H1 (cell line): ENCODE data around the gene EFR3B. TPM values are rescaled to one million over a fixed set of nuclear protein-coding genes. Genes with fewer than 3 reads are reported as not detected.

Source experiments
- CTCF ChIA-PET: fragments of 300-600 bp; sonication (Branson Sonifier 250); formaldehyde crosslinking; loops from one replicate; lab custom pipeline; 2021; ENCODE audit not compliant: partially characterized antibody; lab: Charles Lee
- POLR2A ChIA-PET: fragments of 300-600 bp; sonication (Branson Sonifier 250); formaldehyde crosslinking; loops from one replicate; lab custom pipeline; 2021; ENCODE audit warnings: inconsistent platforms; ENCODE audit not compliant: partially characterized antibody; lab: Charles Lee
- DNase-seq, 2 experiments: peaks; one replicate each; pipeline versions ENCODE4 v3.0.0 to v3.0.0-alpha.2; 2010 to 2022; ENCODE audit warnings: low spot score in 2 of 2, low read depth in 1 of 2, mixed read lengths in 1 of 2
- FAIRE-seq: peaks from 2 replicates; lab custom pipeline; 2011; peaks lifted over from hg19 to GRCh38; lab: Jason Lieb, UNC
- H2AFZ ChIP-seq: 2 replicates; pipeline ENCODE4 v1.8.1; 2012; ENCODE audit warnings: low read length, inconsistent platforms
- H2AK5ac ChIP-seq: 2 replicates; pipeline ENCODE4 v1.6.1; 2013; ENCODE audit warnings: low read depth, low read length
- H2BK120ac ChIP-seq: replicated peaks from 2 replicates; pipeline ENCODE3; 2013; ENCODE audit warnings: low read depth, low read length, inconsistent platforms
- H2BK12ac ChIP-seq: 2 replicates; pipeline ENCODE4 v1.6.1; 2013; ENCODE audit warnings: low read depth, low read length
- H2BK15ac ChIP-seq: 2 replicates; pipeline ENCODE4 v1.6.1; 2013; ENCODE audit warnings: low read length
- H2BK20ac ChIP-seq: 2 replicates; pipeline ENCODE4 v1.6.1; 2013; ENCODE audit warnings: low read length
- H2BK5ac ChIP-seq: 2 replicates; pipeline ENCODE4 v1.6.1; 2013; ENCODE audit warnings: low read depth, low read length
- H3K14ac ChIP-seq: 2 replicates; pipeline ENCODE4 v1.6.1; 2013; ENCODE audit warnings: inconsistent platforms; ENCODE audit not compliant: insufficient read length
- H3K18ac ChIP-seq: 2 replicates; pipeline ENCODE4 v1.6.1; 2013; ENCODE audit warnings: low read length; ENCODE audit errors: extremely low read depth
- H3K23ac ChIP-seq: 2 replicates; pipeline ENCODE4 v1.6.1; 2013; ENCODE audit warnings: inconsistent platforms; ENCODE audit not compliant: insufficient read length
- H3K23me2 ChIP-seq: 2 replicates; pipeline ENCODE4 v1.6.1; 2013; ENCODE audit warnings: low read depth, low read length
- H3K27ac ChIP-seq: 2 replicates; pipeline ENCODE4 v1.6.1; 2011; ENCODE audit warnings: low read depth, low read length, inconsistent platforms
- H3K27me3 ChIP-seq, 4 experiments: replicated peaks in 1 of 4; 1 replicate in 1 of 4; 2 replicates in 3 of 4; pipeline versions ENCODE4 v1.6.1 to v1.8.1; 2011 to 2013; ENCODE audit warnings: low read length in 3 of 4, mild to moderate bottlenecking in 3 of 4, inconsistent platforms in 2 of 4, mixed read lengths in 2 of 4, moderate library complexity in 1 of 4; ENCODE audit not compliant: control insufficient read depth in 3 of 4, insufficient read depth in 3 of 4; ENCODE audit errors: extremely low read depth in 1 of 4
- H3K36me3 ChIP-seq, 4 experiments: 2 replicates each; pipeline versions ENCODE4 v1.6.1 to v1.8.1; 2011 to 2013; ENCODE audit warnings: mild to moderate bottlenecking in 4 of 4, low read length in 3 of 4, moderate library complexity in 2 of 4, control low read depth in 1 of 4, inconsistent platforms in 1 of 4; ENCODE audit not compliant: insufficient read depth in 4 of 4, control insufficient read depth in 2 of 4
- H3K4ac ChIP-seq: replicated peaks from 2 replicates; pipeline ENCODE3; 2013; ENCODE audit warnings: low read length, low read depth, mixed read lengths, inconsistent platforms; ENCODE audit not compliant: insufficient read length
- H3K4me1 ChIP-seq, 4 experiments: replicated peaks in 1 of 4; 1 replicate in 1 of 4; 2 replicates in 3 of 4; pipeline versions ENCODE4 v1.6.1 to v1.8.1; 2011 to 2013; ENCODE audit warnings: low read length in 3 of 4, inconsistent platforms in 2 of 4, mixed read lengths in 1 of 4; ENCODE audit not compliant: insufficient read depth in 4 of 4, control insufficient read depth in 3 of 4
- H3K4me2 ChIP-seq, 2 experiments: 2 replicates each; pipeline versions ENCODE4 v1.6.1 to v1.8.1; 2011 to 2013; ENCODE audit warnings: low read depth in 2 of 2, low read length in 2 of 2, control low read depth in 1 of 2, inconsistent platforms in 1 of 2, mild to moderate bottlenecking in 1 of 2; ENCODE audit not compliant: insufficient read depth in 1 of 2
- H3K4me3 ChIP-seq, 4 experiments: fragments of 200-600, 300-600 bp in 1 of 4; sonication (generic), shearing (Covaris generic), sonication (Bioruptor Twin) in 1 of 4; 2 replicates each; pipeline versions ENCODE4 v1.5.1 to v1.8.1; 2011 to 2016; ENCODE audit warnings: low read length in 4 of 4, low read depth in 3 of 4, control low read depth in 2 of 4, inconsistent platforms in 2 of 4, mild to moderate bottlenecking in 2 of 4, mixed read lengths in 1 of 4, moderate library complexity in 1 of 4; ENCODE audit not compliant: insufficient read depth in 2 of 4; ENCODE audit errors: extremely low read depth in 1 of 4
- H3K56ac ChIP-seq: replicated peaks from 2 replicates; pipeline ENCODE3; 2013; ENCODE audit warnings: low read depth, mild to moderate bottlenecking, mixed read lengths, low read length, inconsistent platforms; ENCODE audit not compliant: insufficient read length
- H3K79me1 ChIP-seq: 2 replicates; pipeline ENCODE4 v1.6.1; 2013; ENCODE audit warnings: low read depth, low read length, control low read depth
- H3K79me2 ChIP-seq, 2 experiments: 2 replicates each; pipeline versions ENCODE4 v1.6.1 to v1.8.1; 2012 to 2013; ENCODE audit warnings: low read length in 2 of 2, mild to moderate bottlenecking in 2 of 2, inconsistent platforms in 1 of 2; ENCODE audit not compliant: insufficient read depth in 2 of 2, control insufficient read depth in 1 of 2
- H3K9ac ChIP-seq, 4 experiments: replicated peaks in 1 of 4; 1 replicate in 1 of 4; 2 replicates in 3 of 4; pipeline versions ENCODE4 v1.6.1 to v1.8.1; 2011 to 2013; ENCODE audit warnings: low read depth in 3 of 4, low read length in 3 of 4, control low read depth in 2 of 4, mild to moderate bottlenecking in 2 of 4, moderate library complexity in 2 of 4, inconsistent platforms in 1 of 4; ENCODE audit errors: extremely low read depth in 1 of 4
- H3K9me3 ChIP-seq, 2 experiments: 2 replicates each; pipeline versions ENCODE4 v1.6.1 to v1.8.1; 2012 to 2013; ENCODE audit warnings: mild to moderate bottlenecking in 2 of 2, moderate library complexity in 2 of 2, control low read depth in 1 of 2, inconsistent platforms in 1 of 2, low read depth in 1 of 2, low read length in 1 of 2, mixed read lengths in 1 of 2; ENCODE audit not compliant: insufficient read depth in 2 of 2
- H4K20me1 ChIP-seq, 2 experiments: replicated peaks in 1 of 2; 2 replicates each; pipeline versions ENCODE3 to v1.8.1; 2011 to 2013; ENCODE audit warnings: inconsistent platforms in 2 of 2, low read length in 2 of 2, mild to moderate bottlenecking in 1 of 2; ENCODE audit not compliant: insufficient read depth in 2 of 2, control insufficient read depth in 1 of 2
- H4K5ac ChIP-seq: 2 replicates; pipeline ENCODE4 v1.6.1; 2013; ENCODE audit warnings: low read length, low read depth, mixed read lengths, inconsistent platforms; ENCODE audit not compliant: insufficient read length
- H4K8ac ChIP-seq: 2 replicates; pipeline ENCODE4 v1.8.0; 2013; ENCODE audit warnings: mild to moderate bottlenecking, moderate library complexity, low read length, inconsistent platforms; ENCODE audit not compliant: insufficient read depth; ENCODE audit errors: extremely low read depth
- H4K91ac ChIP-seq: replicated peaks from 2 replicates; pipeline ENCODE3; 2013; ENCODE audit warnings: low read length, mixed read lengths, inconsistent platforms; ENCODE audit not compliant: insufficient read length
- JUN ChIP-seq: IDR thresholded peaks from 2 replicates; pipeline ENCODE4 v1.6.1; 2011; ENCODE audit warnings: low read depth, mild to moderate bottlenecking, improper control_type of control experiment, low read length
- JUND ChIP-seq: IDR thresholded peaks from 2 replicates; pipeline ENCODE4 v1.6.1; 2011; ENCODE audit warnings: mild to moderate bottlenecking, improper control_type of control experiment, low read length
- KDM1A ChIP-seq: fragments of 200-600, 300-600 bp; sonication (generic); IDR thresholded peaks from 2 replicates; pipeline ENCODE4 v1.7.1; 2016; ENCODE audit warnings: mild to moderate bottlenecking, low read length, borderline replicate concordance
- POU5F1 ChIP-seq: IDR thresholded peaks from 2 replicates; pipeline ENCODE4 v1.6.1; 2011; ENCODE audit warnings: low read depth, mild to moderate bottlenecking, low read length, moderate library complexity
- RFX5 ChIP-seq: IDR thresholded peaks from 2 replicates; pipeline ENCODE4 v1.6.1; 2011; ENCODE audit warnings: low read depth, low read length, improper control_type of control experiment, borderline replicate concordance
- SAP30 ChIP-seq: fragments of 300-600 bp; sonication (generic); IDR thresholded peaks from 2 replicates; pipeline ENCODE4 v1.7.1; 2012; ENCODE audit warnings: low read length, moderate library complexity, mild to moderate bottlenecking, inconsistent platforms; ENCODE audit not compliant: insufficient read depth, insufficient replicate concordance
- TBP ChIP-seq: IDR thresholded peaks from 2 replicates; pipeline ENCODE4 v1.6.1; 2011; ENCODE audit warnings: low read depth, low read length, improper control_type of control experiment
- WGBS, 2 experiments: shearing (Covaris generic) in 1 of 2; methylation state at CpG; one replicate each; pipeline versions ENCODE4 v1.1.6 to v1.1.7; 2013 to 2015; ENCODE audit warnings: low lambda C conversion rate in 2 of 2, mixed read lengths in 2 of 2, inconsistent platforms in 1 of 2, low coverage in 1 of 2, missing lambda C conversion rate in 1 of 2; ENCODE audit not compliant: insufficient replicate concordance in 2 of 2, insufficient coverage in 1 of 2, insufficient read length in 1 of 2; ENCODE audit errors: extremely low coverage in 1 of 2, missing lambda C conversion rate in 1 of 2; 5-methylcytosine and 5-hydroxymethylcytosine counted together
- polyA plus RNA-seq, 7 experiments: library from polyadenylated mRNA; depleted of rRNA in 3 of 7; stranded (reverse) in 5 of 7; unstranded in 2 of 7; fragments of >200 nt in 5 of 7; fragments of 200-250 nt in 2 of 7; gene quantifications; 1 replicate in 5 of 7; 2 replicates in 1 of 7; 4 replicates in 1 of 7; pipeline versions ENCODE4 v1.2.1 to v1.2.3, GENCODE V29; 2011 to 2013; ENCODE audit warnings: missing spikeins in 2 of 7, mixed read lengths in 2 of 7
- total RNA-seq: library from RNA; stranded (reverse); fragmentation: NEBNext Ultra II Directional; extraction: Animal tissue kit (Norgen Biotek cat#: 25700); gene quantifications from 2 replicates; pipeline ENCODE4 v1.2.1, GENCODE V29; 2021

Gene EFR3B
- total and polyA plus RNA-seq, 2 of the 8 experiments (the other 6 are each of a cell fraction or from before 2014, with no cell fraction given): 3.4 to 9.6 TPM

DNA sequence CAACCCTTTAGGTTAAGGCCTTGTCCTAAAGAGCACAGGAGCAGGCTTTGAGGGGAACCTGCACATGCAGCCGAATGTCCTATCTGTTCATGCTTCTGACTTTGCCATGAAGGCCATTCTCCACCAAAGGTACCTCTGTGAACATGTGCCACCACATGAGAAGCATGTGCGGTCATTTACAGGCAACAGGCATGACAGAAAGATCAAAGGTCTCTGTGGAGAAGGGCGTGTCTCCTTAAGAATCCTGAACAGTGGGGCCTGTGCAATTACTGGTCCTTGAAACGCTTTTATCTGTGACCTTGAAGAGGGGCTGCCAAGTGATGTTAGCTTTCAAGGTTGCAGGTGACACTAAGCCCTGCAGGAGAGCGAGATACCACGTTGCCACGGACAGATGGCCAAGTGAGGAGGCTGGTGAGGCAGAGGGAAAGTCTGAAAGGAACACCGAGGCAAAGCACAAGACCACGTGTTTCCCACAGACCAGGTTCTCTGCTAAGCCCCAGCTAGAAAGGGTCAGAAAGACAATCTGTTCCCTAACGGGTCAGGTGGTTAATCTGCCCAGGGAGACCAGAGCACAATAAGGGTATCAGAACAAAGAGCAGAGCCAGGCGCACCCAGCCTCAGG, 146.0 kb downstream of the EFR3B start:
- H3K4me1 ChIP-seq: no peaks in the 10 kb centered on the region
- no peaks in the 10 kb centered on the region for H3K36me3 ChIP-seq
- no peak overlapping the region for H3K18ac ChIP-seq
- ChIA-PET CTCF (interaction anchor here (0.9 to 2.1 kb wide), 3 partner anchors 9 to 35 kb away, joined by 3 to 8 read pairs (median 6); no protein-coding TSS in a partner anchor), POLR2A (no interaction called here)
- no peak overlapping the region for H2BK120ac ChIP-seq
- FAIRE-seq (no peak), DNase-seq (no peak)
- no peak overlapping the region for H2BK12ac ChIP-seq
- no peak overlapping the region for H3K4me3 ChIP-seq
- H3K4ac ChIP-seq: no peak overlapping the region
- H3K27me3 ChIP-seq: no peaks in the 10 kb centered on the region
- no peak overlapping the region for H4K5ac ChIP-seq
- H3K23ac ChIP-seq: no peak overlapping the region
- H3K9me3 ChIP-seq: no peaks in the 10 kb centered on the region
- no peak overlapping the region for H3K14ac ChIP-seq
- no peak overlapping the region for H2BK5ac ChIP-seq
- no peaks in the 10 kb centered on the region; the same call in 1 of the 2 replicates for H3K23me2 ChIP-seq
- H3K4me2 ChIP-seq: no peak overlapping the region
- H2AK5ac ChIP-seq: no peak overlapping the region
- H4K91ac ChIP-seq: no peak overlapping the region
- H4K20me1 ChIP-seq: no peaks in the 10 kb centered on the region
- H2BK15ac ChIP-seq: no peak overlapping the region
- H2AFZ ChIP-seq: no peak overlapping the region; the same call in 1 of the 2 replicates
- no peak overlapping the region for H4K8ac ChIP-seq
- TF ChIP-seq POU5F1 (no peak), KDM1A (no peak), SAP30 (no peak), RFX5 (no peak), TBP (no peak), JUND (no peak), JUN (no peak)
- H3K9ac ChIP-seq: no peak overlapping the region
- 83% methylated on average over 11 of the region's 11 CpGs; no CpG with 5 or more reads in 1 of the 2 experiments for WGBS, 2 experiments
- no peak overlapping the region for H3K56ac ChIP-seq
- no peak overlapping the region for H3K27ac ChIP-seq
- H3K79me1 ChIP-seq: no peaks in the 10 kb centered on the region
- no peak overlapping the region for H2BK20ac ChIP-seq
- no peaks in the 10 kb centered on the region for H3K79me2 ChIP-seq
